Activated T-helper 1 cell treated with anti-CD3 and anti-CD28 coated beads, Interleukin-12 subunit alpha, Interleukin-12 subunit beta, Interleukin-2, Interleukin-4 antibody, amounts not matched to agents 30 ng/mL and 10 ng/mL and 1 ng/mL, durations not matched to agents 14 hours and 24 hours and 36 hours (primary cell): Measurements from ENCODE around the gene PRXL2B. TPM values are rescaled to one million over a fixed set of nuclear protein-coding genes. Genes with fewer than 3 reads are reported as not detected.

Experiments used
- DNase-seq: peaks from one replicate; pipeline ENCODE4 v3.0.0; 2021; ENCODE audit warnings: low spot score
- H3K27ac Mint-ChIP-seq: one replicate; pipeline ENCODE4 v1.8.0; 2021; ENCODE audit warnings: mild to moderate bottlenecking, mixed read lengths
- H3K27me3 Mint-ChIP-seq: one replicate; pipeline ENCODE4 v1.8.0; 2022; ENCODE audit warnings: mild to moderate bottlenecking, moderate library complexity, mixed read lengths; ENCODE audit not compliant: insufficient read depth
- H3K36me3 Mint-ChIP-seq: one replicate; pipeline ENCODE4 v1.8.0; 2021; ENCODE audit warnings: low read depth, mixed read lengths
- H3K4me1 Mint-ChIP-seq: one replicate; pipeline ENCODE4 v1.8.0; 2021; ENCODE audit warnings: low read depth, mixed read lengths
- H3K4me3 Mint-ChIP-seq: one replicate; pipeline ENCODE4 v1.8.0; 2021; ENCODE audit warnings: mild to moderate bottlenecking, moderate library complexity, mixed read lengths
- H3K9me3 Mint-ChIP-seq: one replicate; pipeline ENCODE4 v1.8.0; 2021; ENCODE audit warnings: mixed read lengths
- intact Hi-C: fragments of 100-400 bp; cut with micrococcal nuclease; formaldehyde crosslinking; loops from one replicate; pipeline ENCODE4 v1.15.1; 2024
- total RNA-seq: library from RNA; stranded (reverse); gene quantifications from 2 replicates; pipeline ENCODE4 v1.2.3, GENCODE V29; 2022

The PRXL2B gene
- total RNA-seq, 1 donor from 2014 or later, result 39.5 TPM

DNA sequence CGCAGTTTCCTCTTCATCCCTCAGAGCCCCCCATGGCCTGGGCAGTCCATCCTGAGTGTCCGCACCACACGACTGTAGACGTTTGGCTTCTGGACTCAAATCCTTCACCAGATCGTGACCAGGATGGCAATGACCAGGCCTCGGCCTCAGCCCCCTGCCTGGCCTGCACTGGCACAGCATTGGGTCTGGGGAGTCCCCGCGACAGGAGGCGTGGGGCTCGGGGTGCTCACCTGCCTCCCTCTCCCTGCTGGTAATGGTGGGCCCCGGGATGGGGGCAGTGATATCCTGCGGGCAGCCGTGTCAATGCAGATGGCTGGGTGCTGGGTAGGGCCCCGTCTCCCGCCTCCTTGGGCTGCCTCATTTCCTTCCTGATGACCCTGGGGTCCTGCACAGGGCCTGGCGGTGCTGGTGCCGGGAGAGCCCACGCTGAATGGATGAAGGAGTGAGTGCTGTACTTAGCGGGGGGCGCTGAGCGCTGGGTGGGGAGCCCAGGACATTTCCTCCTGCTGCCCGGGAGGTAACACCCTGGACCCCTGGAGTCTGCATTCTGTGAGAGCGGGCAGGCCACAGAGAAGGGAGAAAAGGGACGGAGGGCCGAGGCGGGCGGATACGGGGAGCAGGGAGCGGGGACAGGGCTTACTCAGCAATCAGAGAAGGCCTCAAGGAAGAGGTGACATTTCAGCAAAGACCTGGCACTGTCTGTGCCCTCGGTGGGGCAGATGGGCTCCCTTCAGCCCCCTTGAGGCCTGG is 32.5 kb upstream of the PRXL2B start:
- Mint-ChIP-seq H3K36me3 (peaks cover 14% of the 10 kb centered on the region), H3K4me3 (peak overlapping the region; percentile 88), H3K4me1 (peaks cover 19% of the 10 kb centered on the region), H3K27ac (peak overlapping the region; percentile 86), H3K9me3 (no peaks in the 10 kb centered on the region), H3K27me3 (no peaks in the 10 kb centered on the region)
- no peak for DNase-seq
- intact Hi-C loops, result no loop called here

DNA sequence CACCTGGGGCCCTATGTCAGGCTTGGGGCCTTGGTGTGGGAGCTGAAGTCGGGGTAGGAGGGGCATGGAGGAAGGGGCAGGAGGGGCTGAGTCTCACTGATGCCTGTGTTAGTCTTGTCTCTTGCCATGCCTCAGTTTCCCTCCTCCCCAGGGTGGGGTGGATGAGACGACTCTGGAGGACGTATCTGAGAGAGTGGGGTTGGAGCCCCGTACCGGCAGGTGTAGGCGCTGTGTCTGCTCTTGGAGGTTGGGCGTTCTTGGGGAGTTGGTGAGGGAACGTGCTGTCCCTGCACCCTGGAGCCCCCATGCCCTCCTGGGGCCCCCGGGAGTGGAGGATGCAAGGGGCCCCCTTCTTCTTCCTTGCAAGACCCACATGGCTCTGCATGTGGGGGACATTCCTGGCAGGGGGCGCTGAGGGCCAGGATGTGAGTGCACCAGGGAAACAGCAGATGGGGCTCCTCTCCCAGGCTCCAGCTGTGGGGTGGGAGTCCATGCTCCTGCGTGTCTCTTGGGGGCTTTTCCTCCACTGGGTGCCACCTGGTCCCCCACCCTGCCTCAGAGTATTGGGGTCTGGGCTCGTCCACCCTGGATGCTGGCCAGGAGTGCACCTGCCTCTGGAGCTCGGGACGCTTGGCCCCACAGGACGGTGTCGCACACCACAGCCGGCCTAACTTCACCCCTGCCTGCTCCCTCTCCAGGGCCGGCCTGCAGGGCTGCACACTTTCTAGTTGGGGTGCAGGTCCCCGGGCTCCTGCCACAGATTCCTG is 31.8 kb upstream of the PRXL2B start:
- peak; percentile 41 for DNase-seq
- Mint-ChIP-seq H3K4me3 (peak overlapping the region; percentile 88), H3K36me3 (peaks cover 14% of the 10 kb centered on the region), H3K27ac (peak overlapping the region; percentile 86), H3K27me3 (no peaks in the 10 kb centered on the region), H3K4me1 (peaks cover 18% of the 10 kb centered on the region), H3K9me3 (no peaks in the 10 kb centered on the region)
- intact Hi-C loops, result no loop called here

DNA sequence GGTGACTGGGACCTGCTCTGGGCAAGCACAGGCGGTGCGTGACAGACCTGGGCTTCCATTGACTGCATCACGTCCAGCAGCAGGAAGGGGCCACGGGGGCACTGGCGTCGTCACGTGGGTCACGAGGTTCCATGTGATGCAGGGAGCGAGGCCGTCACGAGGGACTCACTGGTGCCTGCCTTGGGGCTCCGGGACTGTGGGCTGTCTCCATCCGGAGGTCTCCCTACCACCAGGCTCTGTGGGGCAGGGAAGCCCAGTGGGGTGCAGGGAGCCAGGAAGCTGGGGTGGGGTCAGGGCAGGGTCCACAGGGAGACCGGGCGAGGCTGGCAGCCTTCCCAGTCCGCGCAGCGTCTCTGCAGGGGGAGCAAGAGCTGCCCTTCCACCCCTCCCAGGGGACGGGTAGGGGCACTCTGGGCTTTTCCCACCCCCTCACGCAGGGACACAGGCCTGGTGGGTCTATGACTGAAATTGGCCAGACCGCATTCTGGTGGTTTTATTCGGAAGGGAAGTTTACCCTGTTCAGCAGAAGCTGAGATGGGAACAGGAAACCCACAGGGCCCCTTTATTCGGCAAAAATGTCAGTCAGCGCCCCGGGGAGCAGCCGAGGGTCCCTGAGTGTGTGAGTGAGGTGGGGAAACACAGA is 30.8 kb upstream of the PRXL2B start:
- H3K9me3 Mint-ChIP-seq, result no peaks in the 10 kb centered on the region
- H3K4me3 Mint-ChIP-seq, result peak overlapping the region; percentile 88
- H3K4me1 Mint-ChIP-seq, result peaks cover 18% of the 10 kb centered on the region
- H3K27me3 Mint-ChIP-seq, result no peaks in the 10 kb centered on the region
- H3K36me3 Mint-ChIP-seq, result peaks cover 14% of the 10 kb centered on the region
- peak; percentile 75 for DNase-seq
- intact Hi-C loops, result loop anchor here (1.0 kb wide), 5 partner anchors 7 to 231 kb away; partner anchors contain the start of genes PANK4 and PRXL2B
- H3K27ac Mint-ChIP-seq, result peak overlapping the region; percentile 86

DNA sequence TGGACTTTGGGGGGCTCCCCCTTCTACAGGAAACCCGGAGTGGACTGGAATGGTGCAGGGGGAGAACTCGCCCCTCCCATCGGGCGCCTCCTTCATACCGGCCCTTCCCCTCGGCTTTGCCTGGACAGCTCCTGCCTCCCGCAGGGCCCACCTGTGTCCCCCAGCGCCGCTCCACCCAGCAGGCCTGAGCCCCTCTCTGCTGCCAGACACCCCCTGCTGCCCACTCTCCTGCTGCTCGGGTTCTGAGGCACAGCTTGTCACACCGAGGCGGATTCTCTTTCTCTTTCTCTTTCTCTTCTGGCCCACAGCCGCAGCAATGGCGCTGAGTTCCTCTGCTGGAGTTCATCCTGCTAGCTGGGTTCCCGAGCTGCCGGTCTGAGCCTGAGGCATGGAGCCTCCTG is 30.3 kb upstream of the PRXL2B start, which contains the start of gene TNFRSF14:
Gene TNFRSF14, plus strand, starts transcription at position 95 of the 401 bp plus-strand sequence. Its CDS starts 294 bp downstream, at position 389.
- intact Hi-C loops, result loop anchor here (1.0 kb wide), 5 partner anchors 8 to 230 kb away; partner anchors contain the start of genes PANK4 and PRXL2B
- peak; percentile 73 for DNase-seq
- Mint-ChIP-seq H3K36me3 (peaks cover 16% of the 10 kb centered on the region), H3K27me3 (no peaks in the 10 kb centered on the region), H3K4me3 (peak within 1 kb of the TSS; percentile 88), H3K27ac (peak within 1 kb of the TSS; percentile 86), H3K4me1 (peaks cover 21% of the 10 kb centered on the region), H3K9me3 (no peaks in the 10 kb centered on the region)

DNA sequence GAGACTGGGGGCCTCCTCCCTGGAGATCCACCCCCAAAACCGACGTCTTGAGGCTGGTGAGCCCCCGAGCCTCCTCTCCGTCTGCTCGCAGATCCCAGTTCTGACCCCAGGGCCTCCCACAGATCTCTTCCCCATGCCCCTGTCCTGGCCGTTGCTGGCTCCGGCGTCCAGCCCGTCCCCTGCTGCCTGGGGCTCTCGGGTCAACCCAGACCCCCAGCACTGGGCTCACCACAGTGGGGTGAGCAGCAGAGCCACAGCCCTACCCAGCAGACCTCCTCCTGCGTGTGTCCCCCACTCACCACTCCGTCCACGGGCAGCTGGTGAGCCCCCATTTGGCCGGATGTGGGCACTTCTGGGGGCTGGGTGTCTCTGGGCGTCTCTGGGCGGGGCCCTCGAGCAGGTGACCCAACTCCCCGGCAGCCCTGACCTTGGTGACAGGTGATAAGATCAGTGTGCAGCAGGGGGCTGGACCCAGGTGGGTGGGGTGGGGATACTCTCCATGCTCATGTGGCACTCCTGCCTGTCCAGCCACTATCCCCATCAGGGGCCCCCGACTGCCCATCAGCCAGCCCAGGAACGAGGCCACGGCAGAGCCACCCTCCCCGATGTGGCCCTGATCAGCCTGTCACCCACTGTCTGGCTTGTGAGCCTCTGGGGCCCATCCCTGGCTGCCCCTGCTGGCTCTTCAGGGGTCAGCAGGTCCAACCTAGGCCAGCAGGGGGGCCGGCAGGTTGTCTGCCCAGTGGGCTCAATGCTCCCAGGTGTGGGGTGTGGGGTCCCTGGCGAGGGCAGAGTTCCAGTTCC is 29.7 kb upstream of the PRXL2B start:
- peak; percentile 53 for DNase-seq
- H3K36me3 Mint-ChIP-seq, result peaks cover 18% of the 10 kb centered on the region
- peaks cover 24% of the 10 kb centered on the region for H3K4me1 Mint-ChIP-seq
- H3K4me3 Mint-ChIP-seq, result peak overlapping the region; percentile 88
- intact Hi-C loops, result loop anchor here (1.0 kb wide), 5 partner anchors 9 to 229 kb away; partner anchors contain the start of genes PANK4 and PRXL2B
- H3K9me3 Mint-ChIP-seq, result no peaks in the 10 kb centered on the region
- H3K27me3 Mint-ChIP-seq, result no peaks in the 10 kb centered on the region
- peak overlapping the region; percentile 86 for H3K27ac Mint-ChIP-seq

DNA sequence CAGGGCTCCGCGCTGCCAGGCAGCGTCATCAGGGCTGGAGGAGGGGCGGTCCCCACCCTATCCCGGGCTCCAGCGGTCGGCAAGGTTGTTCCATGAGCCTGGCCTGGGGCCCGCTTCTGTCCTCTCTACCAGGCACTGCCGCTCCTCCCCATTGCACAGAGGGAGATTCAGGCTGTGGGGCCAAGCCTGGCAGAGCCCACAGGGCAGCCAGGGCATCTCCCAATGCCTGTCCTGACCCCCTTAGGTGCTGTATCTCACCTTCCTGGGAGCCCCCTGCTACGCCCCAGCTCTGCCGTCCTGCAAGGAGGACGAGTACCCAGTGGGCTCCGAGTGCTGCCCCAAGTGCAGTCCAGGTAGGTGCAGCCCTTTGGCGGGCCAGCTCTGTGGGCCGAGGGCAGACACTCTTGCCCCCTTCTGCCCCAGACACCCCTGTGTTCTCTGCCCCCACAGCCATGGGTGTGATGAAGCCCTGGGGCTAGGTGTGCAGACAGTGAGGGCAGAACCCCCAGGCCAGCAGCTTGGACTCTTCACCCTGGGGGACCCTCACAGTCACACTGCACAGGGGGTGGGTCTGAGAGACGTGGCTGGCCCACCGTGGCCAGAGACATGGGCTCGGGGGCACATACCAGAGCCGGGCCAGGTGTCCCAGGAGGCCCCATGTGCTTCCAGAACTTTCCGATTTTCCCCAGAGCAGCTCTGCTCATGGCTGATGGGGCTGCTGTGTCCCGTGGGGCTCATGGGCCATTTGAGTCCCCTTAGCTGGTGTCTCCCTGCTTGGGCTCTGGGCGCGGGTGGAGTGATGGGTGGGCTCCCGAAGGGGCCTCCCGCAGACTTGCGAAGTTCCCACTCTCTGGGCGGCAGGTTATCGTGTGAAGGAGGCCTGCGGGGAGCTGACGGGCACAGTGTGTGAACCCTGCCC is 28.8 kb upstream of the PRXL2B start:
- no peak for DNase-seq
- Mint-ChIP-seq H3K4me3 (peak overlapping the region; percentile 88), H3K9me3 (no peaks in the 10 kb centered on the region), H3K27ac (peak overlapping the region; percentile 86), H3K27me3 (no peaks in the 10 kb centered on the region), H3K36me3 (peaks cover 18% of the 10 kb centered on the region), H3K4me1 (peaks cover 24% of the 10 kb centered on the region)
- intact Hi-C loops, result no loop called here

DNA sequence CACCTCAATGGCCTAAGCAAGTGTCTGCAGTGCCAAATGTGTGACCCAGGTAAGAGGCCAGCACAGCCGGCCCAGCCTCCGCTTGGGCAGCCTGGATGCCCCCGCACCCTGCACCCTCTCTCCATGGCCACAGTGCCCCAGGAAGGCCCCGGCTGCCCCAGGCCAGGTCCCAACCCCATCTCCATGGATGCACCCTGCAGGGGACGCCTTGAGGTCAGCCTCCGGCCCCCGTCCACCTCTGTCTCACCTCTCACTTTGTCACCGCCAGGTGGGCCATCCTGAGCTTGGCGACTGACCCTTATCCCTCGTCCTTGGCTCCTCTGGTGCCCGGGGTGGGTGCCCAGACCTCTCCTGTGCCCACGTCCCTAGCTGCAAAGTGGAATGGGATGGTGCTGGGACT is 28.2 kb upstream of the PRXL2B start:
- Mint-ChIP-seq H3K27ac (peak overlapping the region; percentile 66), H3K4me1 (peaks cover 24% of the 10 kb centered on the region), H3K4me3 (peak overlapping the region; percentile 88), H3K27me3 (no peaks in the 10 kb centered on the region), H3K9me3 (no peaks in the 10 kb centered on the region), H3K36me3 (peaks cover 20% of the 10 kb centered on the region)
- intact Hi-C loops, result no loop called here
- DNase-seq, result no peak

DNA sequence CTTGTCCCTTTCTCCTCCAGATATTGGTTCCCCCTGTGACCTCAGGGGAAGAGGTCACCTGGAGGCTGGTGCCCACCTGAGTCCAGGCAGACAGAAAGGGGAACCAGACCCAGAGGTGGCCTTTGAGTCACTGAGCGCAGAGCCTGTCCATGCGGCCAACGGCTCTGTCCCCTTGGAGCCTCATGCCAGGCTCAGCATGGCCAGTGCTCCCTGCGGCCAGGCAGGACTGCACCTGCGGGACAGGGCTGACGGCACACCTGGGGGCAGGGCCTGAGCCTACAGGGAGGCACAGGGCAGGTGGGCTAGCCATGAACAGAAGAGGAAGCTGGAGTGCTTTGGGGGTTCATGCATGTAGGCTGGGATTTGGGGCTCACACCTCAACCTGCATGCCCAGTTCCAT is 27.7 kb upstream of the PRXL2B start:
- Mint-ChIP-seq H3K27me3 (no peaks in the 10 kb centered on the region), H3K4me3 (peak overlapping the region; percentile 74), H3K27ac (peak overlapping the region; percentile 66), H3K4me1 (peaks cover 24% of the 10 kb centered on the region), H3K9me3 (no peaks in the 10 kb centered on the region), H3K36me3 (peaks cover 20% of the 10 kb centered on the region)
- intact Hi-C loops, result no loop called here
- DNase-seq, result no peak

DNA sequence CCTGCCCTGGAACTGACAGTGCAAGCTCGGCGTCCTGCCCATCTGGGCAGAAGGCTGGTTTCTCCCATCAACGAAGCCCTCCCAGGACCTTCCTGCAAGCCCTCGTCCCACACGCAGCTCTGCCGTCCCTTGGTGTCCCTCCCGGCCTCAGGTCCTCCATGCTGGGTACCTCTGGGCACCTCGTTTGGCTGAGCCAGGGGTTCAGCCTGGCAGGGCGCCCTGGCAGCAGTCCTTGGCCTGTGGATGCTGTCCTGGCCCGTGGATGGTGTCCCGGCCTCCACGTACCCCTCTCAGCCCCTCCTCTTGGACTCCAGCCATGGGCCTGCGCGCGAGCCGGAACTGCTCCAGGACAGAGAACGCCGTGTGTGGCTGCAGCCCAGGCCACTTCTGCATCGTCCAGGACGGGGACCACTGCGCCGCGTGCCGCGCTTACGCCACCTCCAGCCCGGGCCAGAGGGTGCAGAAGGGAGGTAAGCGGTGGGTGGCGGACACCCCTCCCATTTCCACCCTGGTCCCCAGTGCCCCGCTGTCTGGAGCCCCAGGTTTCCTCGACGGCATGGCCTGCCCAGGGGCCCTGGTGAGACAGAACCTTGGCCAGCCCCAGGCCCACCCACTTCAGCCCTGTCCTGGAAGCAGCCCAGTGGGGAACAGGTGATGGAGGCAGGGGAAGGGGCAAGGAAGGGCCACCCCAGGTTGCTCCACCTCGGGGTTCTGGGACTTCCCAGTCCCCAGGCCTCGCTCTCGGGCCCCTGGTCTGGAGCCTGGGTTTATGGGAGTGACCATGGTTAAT is 26.9 kb upstream of the PRXL2B start:
- H3K27me3 Mint-ChIP-seq, result no peaks in the 10 kb centered on the region
- no peak overlapping the region for H3K4me3 Mint-ChIP-seq
- H3K27ac Mint-ChIP-seq, result no peak overlapping the region
- intact Hi-C loops, result no loop called here
- peaks cover 18% of the 10 kb centered on the region for H3K36me3 Mint-ChIP-seq
- no peaks in the 10 kb centered on the region for H3K9me3 Mint-ChIP-seq
- peaks cover 16% of the 10 kb centered on the region for H3K4me1 Mint-ChIP-seq
- no peak for DNase-seq

DNA sequence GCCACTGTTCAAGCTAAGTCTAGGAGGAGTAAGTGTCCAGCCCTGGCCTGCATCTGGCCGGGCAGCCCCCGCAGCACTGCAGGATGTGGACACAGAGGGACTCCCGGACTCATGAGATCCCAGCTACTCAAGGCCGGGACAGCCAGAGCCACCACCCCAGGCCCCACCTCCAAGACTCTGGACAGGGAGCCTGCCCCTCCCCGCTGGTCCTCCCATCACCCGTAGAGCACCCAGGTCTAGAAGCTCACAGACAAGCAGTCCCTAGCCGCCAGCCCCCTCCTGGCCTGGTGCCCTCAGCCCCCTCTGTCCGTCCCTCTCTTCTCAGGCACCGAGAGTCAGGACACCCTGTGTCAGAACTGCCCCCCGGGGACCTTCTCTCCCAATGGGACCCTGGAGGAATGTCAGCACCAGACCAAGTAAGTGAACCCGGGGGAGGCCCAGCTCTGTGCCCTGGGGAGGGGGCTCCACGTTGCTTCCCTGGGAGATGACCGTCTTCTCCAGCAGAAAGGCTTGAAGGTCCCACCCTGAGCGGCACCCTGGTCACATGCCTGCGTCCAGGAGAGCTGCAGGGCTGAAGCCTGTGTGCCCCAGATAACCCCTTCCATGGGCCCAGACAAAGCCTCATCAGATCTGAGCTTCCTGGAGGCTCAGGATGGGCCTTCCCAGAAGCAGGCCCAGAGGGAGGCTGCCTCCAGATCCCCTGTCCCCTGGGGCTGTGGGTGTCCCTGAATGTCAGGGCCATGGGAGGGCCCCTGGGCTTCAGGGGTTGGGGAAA is 26.1 kb upstream of the PRXL2B start:
- Mint-ChIP-seq H3K4me3 (no peak overlapping the region), H3K4me1 (peaks cover 13% of the 10 kb centered on the region), H3K36me3 (peaks cover 16% of the 10 kb centered on the region), H3K27ac (no peak overlapping the region), H3K9me3 (no peaks in the 10 kb centered on the region), H3K27me3 (no peaks in the 10 kb centered on the region)
- intact Hi-C loops, result no loop called here
- no peak for DNase-seq
